Measurements from ENCODE around the gene ZCCHC7.

- no peak for TF ChIP-seq CTCF (IDR thresholded peaks at IDR 0.05; ENCODE audit: borderline replicate concordance, extremely low read depth, low read length, poor library complexity, severe bottlenecking)
- TF ChIP-seq EZH2 (IDR thresholded peaks at IDR 0.05; ENCODE audit: borderline replicate concordance, low read depth, low read length, severe bottlenecking), result no peak
Observed at GRCh38 chr9:37266630-37267029, 146.3 kb downstream of the ZCCHC7 start.

All from DND-41 (cell line).